ENCODE data around the gene ITGB7. TPM values are rescaled to one million over a fixed set of nuclear protein-coding genes. Genes with fewer than 3 reads are reported as not detected.

Gene ITGB7
- total RNA-seq, 1 donor, result 1.1 TPM

- H4K20me1 ChIP-seq (ENCODE audit: insufficient read depth, low read length), result no peaks in the 10 kb centered on the region
- DNase-seq (ENCODE audit: insufficient read length, low spot score, missing footprints), result peak; percentile 45
- peak overlapping the region; percentile 52 for H3K27ac ChIP-seq (ENCODE audit: low read depth, low read length)
- H3K36me3 ChIP-seq (ENCODE audit: insufficient read depth, low read length), result no peaks in the 10 kb centered on the region
- TF ChIP-seq, protein P1, sequence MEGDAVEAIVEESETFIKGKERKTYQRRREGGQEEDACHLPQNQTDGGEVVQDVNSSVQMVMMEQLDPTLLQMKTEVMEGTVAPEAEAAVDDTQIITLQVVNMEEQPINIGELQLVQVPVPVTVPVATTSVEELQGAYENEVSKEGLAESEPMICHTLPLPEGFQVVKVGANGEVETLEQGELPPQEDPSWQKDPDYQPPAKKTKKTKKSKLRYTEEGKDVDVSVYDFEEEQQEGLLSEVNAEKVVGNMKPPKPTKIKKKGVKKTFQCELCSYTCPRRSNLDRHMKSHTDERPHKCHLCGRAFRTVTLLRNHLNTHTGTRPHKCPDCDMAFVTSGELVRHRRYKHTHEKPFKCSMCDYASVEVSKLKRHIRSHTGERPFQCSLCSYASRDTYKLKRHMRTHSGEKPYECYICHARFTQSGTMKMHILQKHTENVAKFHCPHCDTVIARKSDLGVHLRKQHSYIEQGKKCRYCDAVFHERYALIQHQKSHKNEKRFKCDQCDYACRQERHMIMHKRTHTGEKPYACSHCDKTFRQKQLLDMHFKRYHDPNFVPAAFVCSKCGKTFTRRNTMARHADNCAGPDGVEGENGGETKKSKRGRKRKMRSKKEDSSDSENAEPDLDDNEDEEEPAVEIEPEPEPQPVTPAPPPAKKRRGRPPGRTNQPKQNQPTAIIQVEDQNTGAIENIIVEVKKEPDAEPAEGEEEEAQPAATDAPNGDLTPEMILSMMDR (IDR thresholded peaks at IDR 0.05; ENCODE audit: extremely low read depth, low read depth, low read length), result no peak
- peak overlapping the region; percentile 56 for H2AFZ ChIP-seq (ENCODE audit: low read length)
- H3K4me2 ChIP-seq (ENCODE audit: insufficient read depth, low read length), result no peak overlapping the region
- H3K27me3 ChIP-seq (ENCODE audit: insufficient read depth, low read length), result no peaks in the 10 kb centered on the region
- no peaks in the 10 kb centered on the region for H3K79me2 ChIP-seq (ENCODE audit: insufficient read depth, low read length)
- no peak overlapping the region for H3K4me3 ChIP-seq (ENCODE audit: insufficient read depth, low read length)
- no peaks in the 10 kb centered on the region for H3K9me3 ChIP-seq (ENCODE audit: low read depth, low read length)
- H3K4me1 ChIP-seq (ENCODE audit: insufficient read depth, low read length), result peaks cover 7% of the 10 kb centered on the region
These were observed 61.4 kb downstream of the ITGB7 start for GRCh38 chr12:53145383-53146260.

DNA sequence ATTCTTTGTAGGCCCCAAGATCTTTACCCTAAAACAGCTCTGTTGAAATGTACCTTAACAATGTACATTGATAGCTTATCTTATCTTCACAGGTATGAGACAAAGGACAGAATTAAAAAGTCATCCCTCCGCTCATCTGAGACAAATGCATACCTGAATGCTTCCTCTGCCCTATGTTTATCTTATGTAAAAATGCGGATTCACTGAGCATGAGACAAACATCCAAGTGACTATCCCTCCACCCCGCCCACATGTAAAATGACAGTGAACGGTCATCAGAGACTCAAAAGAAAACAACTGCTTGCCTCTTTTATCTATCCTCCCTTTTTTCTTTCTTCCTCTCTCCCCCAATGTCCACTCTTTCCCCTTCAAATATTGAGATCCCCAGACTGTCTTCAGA lies 63.7 kb downstream of the ITGB7 start:
- TF ChIP-seq, protein P1 (IDR thresholded peaks at IDR 0.05; ENCODE audit: extremely low read depth, low read depth, low read length), result no peak
- H2AFZ ChIP-seq (ENCODE audit: low read length), result no peak overlapping the region
- H3K79me2 ChIP-seq (ENCODE audit: insufficient read depth, low read length), result no peaks in the 10 kb centered on the region
- H3K27me3 ChIP-seq (ENCODE audit: insufficient read depth, low read length), result no peaks in the 10 kb centered on the region
- no peaks in the 10 kb centered on the region for H3K36me3 ChIP-seq (ENCODE audit: insufficient read depth, low read length)
- no peaks in the 10 kb centered on the region for H4K20me1 ChIP-seq (ENCODE audit: insufficient read depth, low read length)
- H3K4me1 ChIP-seq (ENCODE audit: insufficient read depth, low read length), result peaks cover 7% of the 10 kb centered on the region
- no peak overlapping the region for H3K27ac ChIP-seq (ENCODE audit: low read depth, low read length)
- H3K9me3 ChIP-seq (ENCODE audit: low read depth, low read length), result no peaks in the 10 kb centered on the region
- no peak overlapping the region for H3K4me3 ChIP-seq (ENCODE audit: insufficient read depth, low read length)
- DNase-seq (ENCODE audit: insufficient read length, low spot score, missing footprints), result no peak
- H3K4me2 ChIP-seq (ENCODE audit: insufficient read depth, low read length), result no peak overlapping the region

Small RNA genes within 50 kb of the gene (small RNA-seq; reads per million reads assigned to genes)
- gene HIGD1AP1, result not detected

Other genes starting within 250 kb of the ITGB7 start
- 1,135 and 1,332 TPM in 2 replicates for gene EIF4B, start 200.8 kb downstream of the ITGB7 start, total RNA-seq
- 72.0 and 76.0 TPM in 2 replicates for gene TNS2, start 157.2 kb downstream of the ITGB7 start, total RNA-seq
- gene SPRYD3, start 127.9 kb downstream of the ITGB7 start, total RNA-seq, result 25.6 and 26.8 TPM in 2 replicates
- 431 and 577 TPM in 2 replicates for gene IGFBP6, start 109.6 kb downstream of the ITGB7 start, total RNA-seq
- gene SOAT2, start 103.8 kb downstream of the ITGB7 start, total RNA-seq, result not detected in 2 replicates
- gene ZNF740, start 26.5 kb downstream of the ITGB7 start, total RNA-seq, result 14.7 and 19.5 TPM in 2 replicates
- gene CSAD, start 26.3 kb downstream of the ITGB7 start, total RNA-seq, result 9.1 and 9.4 TPM in 2 replicates
- gene RARG, start 25.0 kb upstream of the ITGB7 start, total RNA-seq, result 46.6 and 49.9 TPM in 2 replicates
- gene ESPL1, start 61.0 kb upstream of the ITGB7 start, total RNA-seq, result 0.72 and 1.8 TPM in 2 replicates
- 323 and 324 TPM in 2 replicates for gene PFDN5, start 88.3 kb upstream of the ITGB7 start, total RNA-seq
- gene MYG1, start 92.4 kb upstream of the ITGB7 start, total RNA-seq, result 32.9 and 34.2 TPM in 2 replicates
- 37.4 and 39.8 TPM in 2 replicates for gene AAAS, start 114.4 kb upstream of the ITGB7 start, total RNA-seq
- gene SP7, start 129.1 kb upstream of the ITGB7 start, total RNA-seq, result not detected in 2 replicates
- 50.3 and 56.0 TPM in 2 replicates for gene SP1, start 172.9 kb upstream of the ITGB7 start, total RNA-seq
- gene AMHR2, start 216.6 kb upstream of the ITGB7 start, total RNA-seq, result not detected in 2 replicates
- 55.0 and 64.2 TPM in 2 replicates for gene PRR13, start 234.5 kb upstream of the ITGB7 start, total RNA-seq
- gene PCBP2, start 244.9 kb upstream of the ITGB7 start, total RNA-seq, result 247 and 293 TPM in 2 replicates

Data from osteoblast (primary cell).